Left renal cortex interstitium (tissue), 4 donors: Measurements from ENCODE around the gene VAV1. TPM values are rescaled to one million over a fixed set of nuclear protein-coding genes. Genes with fewer than 3 reads are reported as not detected.
"Not testable (repeated sequence)": the region's sequence is repeated elsewhere in the genome, so short reads cannot be mapped to it uniquely, and the experiment has no call there.

Experiments
- DNase-seq, 4 donors: peaks; one replicate each; pipeline ENCODE4 v3.0.0-alpha.2; 2013; ENCODE audit warnings: low read depth in 4 of 4, low spot score in 2 of 4, missing footprints in 1 of 4
- polyA plus RNA-seq, 4 donors: library from polyadenylated mRNA; unstranded; fragments of 120-200 nt; gene quantifications; one replicate each; pipeline ENCODE4 v1.2.1, GENCODE V29; 2013; ENCODE audit not compliant: insufficient read length in 4 of 4

Gene VAV1
- polyA plus RNA-seq, 4 donors: 1.3 to 2.3 (median 1.4) TPM

DNA sequence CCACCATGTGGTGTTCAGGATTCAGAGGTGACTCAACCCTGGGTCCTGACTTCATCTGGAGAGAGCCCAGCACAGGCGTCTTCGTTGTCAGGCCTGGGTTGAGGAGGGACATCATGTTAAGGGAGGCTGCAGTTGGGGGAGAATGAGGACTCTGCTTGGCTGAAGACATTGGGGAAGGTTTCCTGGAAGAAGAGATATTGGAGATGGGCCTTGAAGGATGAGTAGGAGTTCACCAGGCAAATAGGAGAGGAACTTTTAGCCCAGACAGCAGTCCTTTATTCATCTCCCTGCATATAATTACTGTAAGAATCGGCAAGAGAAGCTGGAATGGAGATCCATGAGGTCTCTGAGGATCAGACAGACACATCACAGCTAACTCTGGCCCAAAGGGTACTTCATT is 38.9 kb downstream of the VAV1 start:
- no peak for DNase-seq

DNA sequence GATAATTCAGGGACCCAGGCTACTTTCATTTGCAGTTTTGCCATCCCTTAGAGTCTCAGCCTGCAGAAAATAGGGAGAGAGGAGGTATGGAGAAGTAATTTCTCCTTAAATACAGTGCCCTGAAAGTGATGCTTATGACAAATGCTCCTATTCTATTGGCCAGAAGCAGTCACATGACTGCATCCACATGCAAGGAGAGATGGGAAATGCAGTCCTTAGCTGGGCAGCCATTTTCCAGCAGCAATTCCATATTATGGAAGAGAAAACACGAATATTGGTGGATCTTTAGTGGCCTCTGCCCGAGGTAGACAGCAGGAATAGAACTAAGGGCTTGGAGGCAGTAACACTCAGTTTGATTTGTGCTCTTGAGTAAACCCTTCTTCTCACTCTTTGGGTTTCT is 39.4 kb downstream of the VAV1 start:
- no peak for DNase-seq

DNA sequence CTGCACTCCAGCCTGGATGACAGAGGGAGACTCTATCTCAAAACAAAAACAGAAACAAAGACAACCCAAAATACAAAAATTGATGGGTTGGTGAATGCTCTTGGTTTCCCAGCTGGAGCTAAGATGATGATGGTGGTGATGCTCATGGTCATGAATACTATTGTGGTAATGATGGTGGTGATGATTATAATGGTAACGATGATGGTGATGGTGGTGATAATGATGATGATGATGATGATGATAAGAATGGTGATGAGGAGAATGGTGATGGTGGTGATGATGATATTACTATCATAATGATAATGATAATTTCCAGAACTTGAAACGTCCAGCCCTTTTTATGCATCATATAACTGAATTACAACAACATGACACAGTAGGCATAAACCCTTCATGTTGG is 40.1 kb downstream of the VAV1 start:
- no peak for DNase-seq

DNA sequence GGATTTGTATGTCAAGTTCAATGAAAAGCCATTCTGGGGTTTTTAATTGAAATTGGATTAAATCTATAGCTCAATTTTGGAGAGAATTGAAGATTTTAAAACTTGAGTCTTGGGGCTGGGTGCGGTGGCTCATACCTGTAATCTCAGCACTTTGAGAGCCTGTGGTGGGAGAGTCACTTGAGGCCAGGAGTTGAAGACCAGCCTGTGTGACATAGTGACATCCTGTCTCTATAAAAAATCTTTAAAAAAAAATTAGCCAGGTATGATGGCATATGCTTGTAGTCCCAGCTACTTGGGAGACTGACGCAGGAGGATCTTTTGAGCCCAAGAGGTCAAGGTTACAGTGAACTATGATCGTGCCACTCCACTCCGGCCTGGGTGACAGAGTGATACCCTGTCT is 41.2 kb downstream of the VAV1 start:
- no peak for DNase-seq

DNA sequence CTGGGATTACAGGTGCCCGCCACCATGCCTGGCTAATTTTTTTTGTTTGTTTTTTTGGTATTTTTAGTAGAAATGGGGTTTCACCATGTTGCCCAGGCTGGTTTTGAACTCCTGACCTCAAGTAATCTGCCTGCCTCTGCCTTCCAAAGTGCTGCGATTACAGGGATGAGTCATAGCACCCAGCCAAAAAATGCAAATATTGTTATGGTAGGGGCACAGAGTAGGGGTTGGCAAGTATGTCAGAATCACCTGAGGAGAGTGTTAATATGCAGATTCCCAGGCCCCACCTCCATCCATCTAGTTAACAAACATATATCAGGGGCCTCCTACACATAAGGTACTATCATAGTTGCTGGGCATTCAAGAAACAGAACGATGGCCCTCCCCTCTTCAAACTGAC is 44.7 kb downstream of the VAV1 start:
- no peak for DNase-seq

DNA sequence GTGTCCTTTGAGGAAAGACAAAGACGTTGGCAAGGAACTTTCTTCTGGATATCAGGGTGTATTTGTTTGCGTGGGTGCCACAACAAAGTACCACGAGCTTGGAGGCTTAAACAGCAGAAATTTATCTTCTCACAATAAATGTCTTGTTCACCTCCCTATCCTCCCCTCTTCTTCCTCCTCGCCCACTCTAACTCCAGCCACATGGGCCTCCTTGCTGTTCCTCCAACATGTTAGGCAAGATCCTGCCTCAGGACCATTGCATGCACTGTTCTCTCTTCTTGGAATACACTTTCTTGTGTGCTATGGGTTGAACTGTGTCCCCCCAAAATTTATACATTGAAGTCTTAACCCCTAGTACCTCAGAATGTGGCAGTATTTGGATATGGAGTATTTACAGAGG is 45.7 kb downstream of the VAV1 start:
- no peak for DNase-seq

DNA sequence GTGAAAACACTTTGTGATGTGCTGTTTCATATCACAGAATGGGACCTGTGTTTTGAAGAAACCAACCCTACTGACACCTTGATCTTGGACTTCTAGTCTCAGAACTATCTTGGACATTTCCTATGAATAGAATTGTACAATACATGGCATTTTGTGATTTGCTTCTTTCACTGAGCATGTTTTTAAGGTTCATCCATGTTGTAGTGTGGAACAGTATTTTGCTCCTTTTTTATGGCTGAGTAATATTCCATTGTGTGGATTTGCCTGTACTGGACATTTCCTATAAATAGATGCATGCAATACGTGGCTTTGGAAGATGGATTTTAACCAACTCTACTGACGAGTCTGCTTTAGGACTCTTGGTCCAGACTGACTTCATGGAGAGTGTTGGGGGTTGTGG is 46.8 kb downstream of the VAV1 start:
- DNase-seq: no peak

DNA sequence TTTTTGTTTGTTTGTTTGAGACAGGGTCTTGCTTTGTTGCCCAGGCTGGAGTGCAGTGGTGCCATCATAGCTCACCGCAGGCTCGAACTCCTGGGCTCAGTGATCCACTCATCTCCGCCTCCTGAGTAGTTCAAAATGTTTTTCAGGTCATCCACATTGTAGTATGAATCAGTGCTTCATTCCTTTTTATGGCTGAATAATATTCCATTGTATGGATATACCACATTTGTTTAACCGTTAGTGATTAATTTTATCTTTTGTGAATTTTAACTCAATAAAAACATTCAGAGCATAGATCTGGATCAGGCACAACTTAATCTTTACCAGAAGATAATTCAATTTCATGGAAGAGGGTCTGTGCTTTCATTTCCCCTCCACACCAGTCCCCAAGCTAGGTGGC is 47.7 kb downstream of the VAV1 start:
- DNase-seq: no peak

DNA sequence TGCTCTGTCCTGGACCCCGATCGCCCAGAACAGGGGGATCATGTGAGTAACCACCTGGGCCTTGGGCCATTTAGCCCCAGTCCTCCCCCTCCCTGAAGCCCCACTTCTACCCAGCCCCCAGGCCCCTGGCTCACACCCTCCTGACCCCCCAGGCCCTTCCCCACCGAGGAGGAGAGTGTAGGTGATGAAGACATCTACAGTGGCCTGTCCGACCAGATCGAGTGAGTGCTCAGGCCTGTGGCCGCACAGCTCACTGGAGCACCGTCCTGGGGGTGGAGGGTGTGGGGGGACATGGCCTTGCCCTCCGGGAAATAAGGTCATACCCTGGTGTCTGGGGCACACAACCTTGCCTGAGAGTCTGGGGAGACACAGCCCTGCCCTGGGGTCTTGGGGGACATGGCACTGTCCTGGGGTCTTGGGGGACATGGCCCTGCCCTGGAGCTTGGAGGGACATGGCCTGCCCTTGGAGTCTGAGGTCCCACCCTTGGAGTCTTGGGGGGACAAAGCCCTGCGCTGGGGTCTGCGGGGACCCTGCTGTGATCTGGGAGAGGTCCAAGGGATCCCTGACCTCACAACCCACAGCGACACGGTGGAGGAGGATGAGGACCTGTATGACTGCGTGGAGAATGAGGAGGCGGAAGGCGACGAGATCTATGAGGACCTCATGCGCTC is 49.3 kb downstream of the VAV1 start:
- DNase-seq: no peak

DNA sequence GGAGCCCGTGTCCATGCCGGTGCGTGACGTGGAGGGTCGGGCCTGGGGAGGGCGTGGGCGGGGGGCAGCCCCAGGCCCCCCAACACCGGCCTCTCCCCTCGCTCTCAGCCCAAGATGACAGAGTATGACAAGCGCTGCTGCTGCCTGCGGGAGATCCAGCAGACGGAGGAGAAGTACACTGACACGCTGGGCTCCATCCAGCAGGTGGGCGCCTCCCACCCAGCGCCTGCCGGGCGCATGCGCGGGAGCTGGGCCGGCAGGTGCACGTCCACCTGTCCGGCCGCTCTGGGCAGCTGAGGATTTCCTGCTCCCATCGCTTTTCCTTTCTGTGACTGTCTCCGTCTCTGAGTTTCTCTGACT is 49.8 kb downstream of the VAV1 start:
- DNase-seq: no peak

DNA sequence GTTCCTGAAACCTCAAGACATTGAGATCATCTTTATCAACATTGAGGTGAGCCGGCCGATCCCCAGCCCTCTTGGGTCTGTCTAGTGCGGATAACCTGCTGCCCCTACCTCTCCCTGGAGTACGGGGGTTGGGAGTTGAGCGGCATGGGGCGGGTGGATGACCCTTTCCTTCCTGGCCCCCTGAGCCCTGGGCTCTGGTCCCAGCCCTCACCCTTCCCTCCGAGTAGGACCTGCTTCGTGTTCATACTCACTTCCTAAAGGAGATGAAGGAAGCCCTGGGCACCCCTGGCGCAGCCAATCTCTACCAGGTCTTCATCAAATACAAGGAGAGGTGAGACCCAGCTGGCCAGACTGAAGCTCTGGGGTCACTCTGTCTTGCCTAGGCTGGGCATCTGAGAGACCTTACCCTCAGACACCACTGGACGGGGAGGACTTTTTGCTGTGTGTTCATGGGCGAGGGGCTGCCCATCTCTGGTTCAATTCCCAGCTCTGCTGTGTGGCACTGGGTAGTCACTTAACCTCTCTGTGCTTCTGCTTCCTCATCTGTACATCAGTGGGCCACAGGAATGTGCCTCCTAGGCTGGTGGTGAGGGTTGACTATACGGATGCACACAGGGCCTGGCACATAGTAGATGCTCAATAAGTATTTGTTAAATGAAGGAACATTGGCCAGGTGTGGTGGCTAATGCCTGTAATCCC is 52.7 kb downstream of the VAV1 start:
- no peak for DNase-seq

DNA sequence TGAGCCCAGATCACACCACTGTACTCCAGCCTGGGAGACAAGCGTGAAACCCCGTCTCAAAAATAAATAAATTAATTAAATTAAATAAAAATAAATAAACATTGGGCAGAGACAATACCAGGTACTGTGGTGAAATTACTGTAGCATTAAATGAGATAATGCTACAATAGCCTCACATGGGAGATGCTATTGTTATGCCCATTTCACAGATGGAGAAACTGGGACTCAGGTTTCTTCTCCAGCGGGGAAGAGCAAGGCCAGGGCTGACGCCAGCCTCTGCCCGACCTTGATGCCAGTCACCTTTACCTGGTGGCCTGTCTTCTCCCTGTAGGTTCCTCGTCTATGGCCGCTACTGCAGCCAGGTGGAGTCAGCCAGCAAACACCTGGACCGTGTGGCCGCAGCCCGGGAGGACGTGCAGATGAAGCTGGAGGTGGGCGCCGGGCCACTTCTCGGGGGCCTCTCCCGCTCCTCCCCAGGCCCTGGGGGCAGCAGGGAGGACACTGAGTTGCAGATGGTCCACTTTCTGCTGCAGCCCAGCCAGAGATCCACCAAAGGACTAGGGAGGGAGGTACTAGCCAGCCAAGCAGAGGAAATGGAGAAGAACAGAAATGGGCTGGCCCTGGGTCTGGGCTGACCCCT is 53.9 kb downstream of the VAV1 start:
- no peak for DNase-seq

DNA sequence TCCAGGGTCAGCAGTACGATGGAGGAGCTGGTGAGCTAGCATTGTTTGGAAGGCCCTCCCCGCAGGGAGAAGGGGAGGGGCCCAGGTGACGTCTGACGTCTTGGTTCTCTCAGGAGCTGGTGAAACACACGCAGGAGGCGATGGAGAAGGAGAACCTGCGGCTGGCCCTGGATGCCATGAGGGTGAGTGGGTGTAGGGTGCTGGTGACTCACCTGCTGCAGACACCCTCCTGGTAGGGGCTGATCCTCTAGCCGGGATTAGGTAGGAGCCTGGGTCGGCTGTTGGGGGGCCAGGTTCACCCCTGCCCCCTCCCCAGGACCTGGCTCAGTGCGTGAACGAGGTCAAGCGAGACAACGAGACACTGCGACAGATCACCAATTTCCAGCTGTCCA is 55.8 kb downstream of the VAV1 start:
- no peak for DNase-seq

DNA sequence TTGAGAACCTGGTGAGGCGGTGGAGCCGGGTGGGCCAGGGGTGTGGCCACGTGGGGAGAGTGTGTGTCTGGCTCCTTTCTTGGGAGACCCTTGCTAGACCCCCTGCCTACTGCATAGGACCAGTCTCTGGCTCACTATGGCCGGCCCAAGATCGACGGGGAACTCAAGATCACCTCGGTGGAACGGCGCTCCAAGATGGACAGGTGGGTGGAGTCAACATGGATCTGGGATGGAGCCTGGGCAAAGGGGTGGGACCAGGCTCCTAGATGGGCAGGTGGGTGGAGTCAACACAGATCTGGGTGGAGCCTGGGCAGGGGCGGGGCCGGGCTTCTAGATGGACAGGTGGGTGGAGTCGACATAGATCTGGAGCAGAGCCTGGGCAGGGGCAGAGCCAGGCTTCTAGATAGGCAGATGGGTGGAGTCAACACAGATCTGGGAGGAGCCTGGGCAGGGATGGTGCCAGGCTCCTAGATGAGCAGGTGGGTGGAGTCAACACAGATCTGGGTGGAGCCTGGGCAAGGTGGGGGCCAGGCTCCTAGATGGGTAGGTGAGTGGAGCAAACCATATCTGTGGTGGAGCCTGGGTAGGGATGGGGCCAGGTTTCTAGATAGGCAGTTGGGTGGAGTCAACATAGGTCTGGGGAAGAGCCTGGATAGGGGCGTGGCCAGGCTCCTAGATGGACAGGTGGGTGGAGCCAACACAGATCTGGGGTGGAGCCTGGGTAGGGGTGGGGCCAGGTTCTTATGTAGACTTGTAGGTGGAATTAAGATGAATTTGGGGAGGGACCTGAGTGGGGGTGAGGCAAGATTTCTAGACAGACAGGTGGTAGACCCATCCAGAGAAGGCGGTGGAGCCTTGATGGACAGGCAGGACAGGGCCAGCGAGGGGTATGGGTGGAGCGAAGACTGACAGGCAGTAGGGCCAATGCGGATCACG is 56.5 kb downstream of the VAV1 start:
- DNase-seq: no peak

DNA sequence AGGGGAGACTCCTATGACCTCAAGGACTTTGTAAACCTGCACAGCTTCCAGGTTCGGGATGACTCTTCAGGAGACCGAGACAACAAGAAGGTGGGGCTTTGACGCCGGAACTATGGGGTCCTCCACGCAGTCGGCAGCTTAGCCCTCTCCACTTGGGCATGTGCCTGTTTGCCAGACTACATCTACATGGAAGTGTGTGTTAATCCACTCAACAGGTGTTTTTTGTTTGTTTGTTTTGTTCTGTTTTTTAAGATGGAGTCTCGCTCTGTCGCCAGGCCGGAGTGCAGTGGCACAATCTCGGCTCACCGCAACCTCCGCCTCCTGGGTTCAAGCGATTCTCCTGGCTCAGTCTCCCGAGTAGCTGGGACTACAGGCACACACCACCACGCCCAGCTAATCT is 57.3 kb downstream of the VAV1 start:
- not testable (repeated sequence) for DNase-seq

DNA sequence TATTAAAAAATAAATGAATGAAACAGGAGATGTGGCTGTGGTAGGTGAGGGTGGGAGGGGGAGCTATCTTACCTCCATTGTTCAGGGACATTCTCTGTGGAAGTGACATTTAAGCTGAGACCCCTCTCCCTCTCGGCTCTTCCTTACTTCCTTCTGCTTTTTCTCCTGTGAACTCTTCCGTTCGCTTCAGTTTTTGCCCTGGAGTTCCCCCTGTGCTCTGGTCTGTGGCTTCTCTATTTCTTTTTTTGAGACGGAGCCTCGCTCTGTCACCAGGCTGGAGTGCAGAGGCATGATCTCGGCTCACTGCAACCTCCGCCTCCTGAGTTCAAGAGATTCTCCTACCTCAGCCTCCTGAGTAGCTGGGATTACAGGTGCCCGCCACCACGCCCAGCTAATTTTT is 58.6 kb downstream of the VAV1 start:
- DNase-seq: not testable (repeated sequence)

DNA sequence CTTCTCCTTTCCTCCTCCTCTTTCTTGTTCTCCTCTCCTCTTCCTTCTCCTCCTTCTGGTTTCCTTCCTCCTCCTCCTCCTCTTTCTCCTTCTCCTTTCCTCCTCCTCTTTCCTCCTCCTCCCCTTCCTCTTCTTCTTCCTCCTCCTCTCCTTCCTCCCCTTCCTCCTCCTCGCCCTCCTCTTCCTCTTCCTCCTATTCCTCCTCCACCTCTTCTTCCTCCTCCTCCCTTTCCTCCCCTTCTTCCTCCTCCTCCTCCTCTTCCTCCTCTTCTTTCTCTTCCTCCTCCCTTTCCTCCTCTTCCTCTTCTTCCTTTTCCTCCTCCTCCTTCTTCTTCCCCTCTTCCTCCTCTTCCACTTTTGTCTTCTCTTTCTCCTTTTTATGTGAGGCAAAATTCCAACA is 59.9 kb downstream of the VAV1 start:
- DNase-seq: no peak

DNA sequence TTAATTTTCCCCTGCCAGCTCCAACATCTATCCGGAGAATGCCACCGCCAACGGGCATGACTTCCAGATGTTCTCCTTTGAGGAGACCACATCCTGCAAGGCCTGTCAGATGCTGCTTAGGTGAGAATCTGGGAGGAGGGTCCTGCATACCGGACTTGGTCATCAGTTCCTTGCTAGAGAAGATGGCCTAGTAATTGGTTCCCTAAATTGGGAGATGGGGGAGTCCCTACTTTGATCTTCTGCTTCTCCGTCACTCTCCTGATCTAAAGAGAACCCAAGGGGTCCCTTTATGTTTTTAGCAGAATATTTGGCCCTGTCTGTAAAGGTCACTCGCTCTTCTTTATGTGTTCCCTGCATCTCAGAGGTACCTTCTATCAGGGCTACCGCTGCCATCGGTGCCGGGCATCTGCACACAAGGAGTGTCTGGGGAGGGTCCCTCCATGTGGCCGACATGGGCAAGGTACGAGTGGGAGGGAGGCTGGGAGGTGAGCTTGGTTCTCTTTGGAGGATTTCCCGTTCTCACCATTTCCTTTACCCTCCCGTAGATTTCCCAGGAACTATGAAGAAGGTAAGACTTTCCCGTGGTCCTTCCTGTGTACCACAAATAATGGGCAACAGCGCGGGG is 60.8 kb downstream of the VAV1 start:
- DNase-seq: no peak

DNA sequence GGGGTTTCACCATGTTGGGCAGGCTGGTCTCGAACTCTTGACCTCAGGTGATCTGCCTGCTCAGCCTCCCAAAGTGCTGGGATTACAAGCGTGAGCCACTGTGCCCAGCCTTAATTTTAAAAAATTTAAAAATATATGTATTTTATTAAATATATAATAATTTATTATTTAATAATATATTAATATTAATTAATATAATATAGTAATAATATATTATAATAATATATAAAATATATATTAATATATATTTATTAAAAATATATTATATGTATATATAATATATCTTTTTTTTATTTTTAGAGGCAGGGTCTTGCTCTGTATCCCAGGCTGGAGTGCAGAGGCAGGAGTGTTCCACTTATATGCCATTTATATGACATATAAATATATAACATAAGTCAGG is 61.9 kb downstream of the VAV1 start:
- DNase-seq: no peak

DNA sequence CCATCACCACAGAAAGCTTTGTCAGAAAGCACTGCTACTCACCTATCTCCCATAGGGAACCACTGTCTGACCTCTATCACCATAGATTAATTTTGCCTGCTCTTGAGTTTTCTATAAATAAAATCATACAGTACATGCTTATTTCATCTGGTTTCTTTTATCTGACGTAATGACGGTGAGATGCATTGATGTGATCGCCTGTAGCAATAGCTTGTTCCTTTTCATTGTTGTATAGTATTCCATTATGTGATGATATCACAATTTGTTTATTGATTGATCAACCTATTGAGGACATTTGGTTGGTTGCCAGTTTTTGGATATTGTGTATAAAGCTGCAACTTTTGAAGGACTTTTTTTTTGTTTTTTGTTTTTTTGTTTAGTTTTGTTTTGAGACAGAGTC is 63.0 kb downstream of the VAV1 start:
- no peak for DNase-seq

DNA sequence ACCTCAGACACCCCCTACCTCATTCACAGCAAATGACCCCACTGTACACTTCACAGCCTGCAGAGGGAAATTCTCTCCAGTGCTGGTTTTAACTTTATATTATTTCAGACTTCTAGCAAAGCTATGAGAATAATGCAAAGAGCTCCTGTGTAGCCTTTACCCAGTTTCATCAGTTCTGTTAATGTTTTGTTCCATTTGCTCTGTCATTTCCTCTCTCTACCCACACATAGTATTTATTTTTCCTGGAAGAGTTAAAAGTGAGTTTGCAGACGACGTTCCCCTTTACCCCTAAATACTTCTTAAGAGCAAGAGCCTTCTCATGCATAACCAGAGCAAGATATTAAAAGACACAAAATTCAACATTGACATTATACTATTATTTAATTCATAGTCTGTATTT is 65.0 kb downstream of the VAV1 start:
- DNase-seq: no peak
